PC-3 (cell line): Measurements from ENCODE around the gene CFAP57.

Experiments used
- CTCF ChIP-seq: fragments of 300-600 bp; sonication (generic); conservative IDR thresholded peaks from 2 replicates; pipeline ENCODE4 v1.5.1; 2017; ENCODE audit warnings: antibody characterized with exemption, low read depth, mild to moderate bottlenecking, low read length
- EZH2phosphoT487 ChIP-seq: fragments of 300-600 bp; sonication (generic); IDR thresholded peaks from 2 replicates; pipeline ENCODE4 v1.6.1; 2018; ENCODE audit warnings: mild to moderate bottlenecking, antibody characterized with exemption, low read length, borderline replicate concordance

- TF ChIP-seq CTCF (no peak), EZH2phosphoT487 (no peak)
Measured at GRCh38 chr1:43252225-43252624, 80.1 kb downstream of the CFAP57 start.
